Measurements from ENCODE around the gene POLA2.
"Not testable (repeated sequence)": the region's sequence is repeated elsewhere in the genome, so short reads cannot be mapped to it uniquely, and the experiment has no call there.

The POLA2 gene

DNA sequence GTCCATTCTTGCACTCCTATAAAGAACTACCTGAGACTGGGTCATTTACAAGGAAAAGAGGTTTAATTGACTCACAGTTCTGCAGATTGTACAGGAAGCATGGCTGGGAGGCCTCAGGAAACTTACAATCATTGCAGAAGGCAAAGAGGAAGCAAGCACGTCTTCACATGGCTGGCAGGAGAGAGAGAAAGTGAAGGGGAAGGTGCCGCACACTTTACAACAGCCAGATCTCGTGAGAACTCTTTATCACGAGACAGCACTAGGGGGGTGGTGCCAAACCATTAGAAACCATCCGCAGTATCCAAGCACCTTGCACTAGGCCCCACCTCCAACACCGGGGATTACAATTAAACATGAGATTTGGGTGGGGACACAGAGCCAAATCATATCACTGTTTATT lies 19.4 kb upstream of the POLA2 start:
- DNase-seq (ENCODE audit: low read depth), result no peak

DNA sequence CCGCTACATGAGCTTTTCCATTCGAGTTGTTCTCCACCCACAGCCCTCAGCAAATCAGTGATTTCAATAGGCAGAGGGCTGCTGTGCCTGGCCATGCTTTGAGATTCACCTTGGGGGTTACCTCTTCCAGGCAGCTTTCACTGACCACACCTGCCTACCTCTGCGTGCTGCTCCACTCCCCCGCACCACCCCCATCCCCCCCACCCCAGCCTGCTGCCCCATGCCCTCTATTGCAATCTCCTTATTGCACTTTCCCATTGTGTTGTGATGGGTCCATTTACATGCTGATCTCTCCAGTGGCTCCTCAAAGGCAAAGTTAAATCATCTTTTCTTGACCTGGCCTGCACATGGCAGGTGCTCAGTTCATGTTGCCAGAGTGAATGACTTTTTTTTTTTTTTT lies 18.0 kb upstream of the POLA2 start:
- no peak for DNase-seq (ENCODE audit: low read depth)

DNA sequence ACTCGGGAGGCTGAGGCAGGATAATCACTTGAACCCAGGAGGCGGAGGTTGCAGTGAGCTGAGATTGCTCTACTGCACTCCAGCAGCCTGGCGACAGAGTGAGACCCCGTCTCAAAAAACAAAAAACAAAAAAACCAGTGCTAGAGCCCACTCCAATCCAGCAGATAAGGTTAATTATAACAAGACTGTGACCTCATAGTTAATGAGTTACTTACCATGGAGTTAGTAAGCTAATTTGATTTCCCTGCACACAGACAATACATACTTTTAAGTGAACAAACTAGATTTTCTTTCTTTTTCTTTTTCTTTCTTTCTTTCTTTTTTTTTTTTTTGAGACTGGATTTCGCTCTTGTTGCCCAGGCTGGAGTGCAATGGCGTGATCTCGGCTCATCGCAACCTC lies 16.7 kb upstream of the POLA2 start:
- DNase-seq (ENCODE audit: low read depth), result not testable (repeated sequence)

DNA sequence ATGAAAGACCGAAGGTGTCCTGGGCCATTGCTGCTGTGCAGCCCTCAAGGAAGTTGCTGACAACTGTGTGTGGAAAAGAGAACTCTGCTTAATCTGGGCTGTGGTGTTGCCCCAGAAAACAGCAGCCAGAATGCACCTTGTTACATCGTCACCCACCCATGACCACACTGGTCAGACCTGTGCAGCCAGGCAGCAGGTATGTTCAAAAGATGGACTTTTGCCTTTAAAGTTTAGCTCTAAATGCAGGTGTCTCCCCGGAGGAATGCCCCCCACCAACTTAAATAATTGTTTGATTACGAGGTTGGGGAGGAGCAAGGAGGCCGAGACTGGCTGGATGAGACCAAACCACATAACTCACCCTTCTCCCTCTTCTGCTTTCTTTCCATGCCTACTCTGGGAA lies 15.3 kb upstream of the POLA2 start:
- DNase-seq (ENCODE audit: low read depth), result no peak

DNA sequence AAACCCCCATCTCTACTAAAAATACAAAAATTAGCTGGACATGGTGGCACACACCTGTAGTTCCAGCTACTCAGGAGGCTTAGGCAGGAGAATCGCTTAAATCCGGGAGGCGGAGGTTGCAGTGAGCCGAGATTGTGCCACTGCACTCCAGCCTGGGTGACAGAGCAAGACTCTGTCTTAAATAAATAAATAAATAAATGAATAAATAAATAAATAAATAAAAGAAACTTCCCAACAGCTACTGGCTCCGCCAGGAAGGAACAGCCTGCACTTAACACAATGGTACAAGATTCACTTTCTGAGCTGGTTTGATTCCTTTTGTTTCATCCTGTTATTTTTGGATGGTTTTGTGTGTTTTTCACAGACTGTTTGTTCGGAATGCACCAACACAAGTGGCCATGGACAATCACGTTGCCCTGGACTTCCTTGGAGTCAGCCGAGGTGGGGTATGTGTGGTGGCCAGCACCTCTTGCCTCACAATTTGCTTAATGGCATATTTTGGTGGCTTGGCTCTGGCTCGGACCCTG lies 13.5 kb upstream of the POLA2 start:
- DNase-seq (ENCODE audit: low read depth), result not testable (repeated sequence)

DNA sequence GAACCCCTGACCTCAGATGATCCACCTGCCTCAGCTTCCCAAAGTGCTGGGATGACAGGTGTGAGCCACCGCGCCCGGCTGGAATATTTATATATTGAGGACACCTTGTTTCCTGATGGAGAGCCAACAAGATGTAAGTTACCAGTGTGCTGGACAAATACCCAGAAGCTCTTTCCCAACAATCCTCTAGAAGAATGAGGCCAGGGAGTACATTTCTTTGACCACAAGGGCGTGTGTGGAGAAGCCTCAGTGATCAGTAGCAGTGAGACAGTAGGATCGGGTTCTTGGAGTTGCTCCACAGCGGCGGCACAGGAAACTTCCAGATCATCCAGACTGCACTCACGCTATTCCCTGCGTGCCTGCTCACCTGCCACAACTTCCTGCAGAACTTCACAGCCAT lies 10.3 kb upstream of the POLA2 start:
- no peak for DNase-seq (ENCODE audit: low read depth)

DNA sequence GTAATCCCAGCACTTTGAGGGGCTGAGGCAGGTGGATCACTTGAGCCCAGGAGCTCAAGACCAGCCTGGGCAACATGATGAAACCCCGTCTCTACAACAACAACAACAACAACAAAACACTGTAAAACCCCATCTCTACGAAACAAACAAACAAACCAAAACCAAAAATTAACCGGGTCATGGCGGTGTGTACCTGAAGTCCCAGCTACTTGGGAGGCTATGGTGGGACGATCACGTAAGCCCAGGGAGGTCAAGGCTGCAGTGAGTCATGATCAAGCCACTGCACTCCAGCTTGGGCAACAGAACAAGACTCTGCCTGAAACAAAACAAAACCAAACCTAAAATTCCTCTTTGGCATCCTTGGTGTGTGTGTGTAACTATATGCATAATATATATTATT lies 7.0 kb upstream of the POLA2 start:
- no peak for DNase-seq (ENCODE audit: low read depth)

DNA sequence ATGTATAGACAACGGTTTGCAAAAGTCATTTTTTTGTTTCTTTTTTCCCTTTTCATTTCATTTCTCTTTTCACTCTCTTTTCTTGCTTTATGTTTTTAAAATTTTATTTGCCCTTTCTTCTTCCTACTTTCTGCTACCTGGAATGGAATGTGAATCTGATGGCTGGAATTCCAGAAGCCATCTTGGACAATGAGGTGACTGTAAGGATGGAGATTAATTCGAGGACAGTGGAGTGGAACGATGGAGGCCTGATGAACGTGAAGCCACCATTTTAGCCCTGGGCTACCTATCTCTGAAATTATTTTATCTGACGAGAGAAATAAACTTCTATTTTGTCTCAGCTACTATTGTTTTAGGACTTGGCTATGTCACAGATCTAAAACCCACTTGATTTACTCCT lies 2.8 kb upstream of the POLA2 start:
- DNase-seq (ENCODE audit: low read depth), result no peak

DNA sequence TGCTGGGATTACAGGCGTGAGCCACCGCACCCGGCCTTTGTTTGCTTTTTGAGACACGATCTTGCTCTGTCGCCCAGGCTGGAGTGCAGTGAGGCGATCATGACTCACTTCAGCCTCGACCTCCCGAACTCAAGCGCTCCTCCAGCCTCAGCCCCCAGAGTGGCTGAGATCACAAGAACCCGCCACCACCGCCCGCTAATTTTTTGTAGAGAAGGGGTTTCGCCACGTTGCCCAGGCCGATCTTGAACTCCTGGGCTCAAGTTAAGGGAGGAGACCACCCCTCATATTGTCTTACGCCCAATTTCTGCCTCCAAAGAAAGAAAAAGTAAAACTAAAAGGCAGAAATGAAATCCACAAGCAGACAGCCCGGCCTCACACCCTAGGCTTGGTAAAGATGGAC lies 1.5 kb upstream of the POLA2 start:
- no peak for DNase-seq (ENCODE audit: low read depth)

DNA sequence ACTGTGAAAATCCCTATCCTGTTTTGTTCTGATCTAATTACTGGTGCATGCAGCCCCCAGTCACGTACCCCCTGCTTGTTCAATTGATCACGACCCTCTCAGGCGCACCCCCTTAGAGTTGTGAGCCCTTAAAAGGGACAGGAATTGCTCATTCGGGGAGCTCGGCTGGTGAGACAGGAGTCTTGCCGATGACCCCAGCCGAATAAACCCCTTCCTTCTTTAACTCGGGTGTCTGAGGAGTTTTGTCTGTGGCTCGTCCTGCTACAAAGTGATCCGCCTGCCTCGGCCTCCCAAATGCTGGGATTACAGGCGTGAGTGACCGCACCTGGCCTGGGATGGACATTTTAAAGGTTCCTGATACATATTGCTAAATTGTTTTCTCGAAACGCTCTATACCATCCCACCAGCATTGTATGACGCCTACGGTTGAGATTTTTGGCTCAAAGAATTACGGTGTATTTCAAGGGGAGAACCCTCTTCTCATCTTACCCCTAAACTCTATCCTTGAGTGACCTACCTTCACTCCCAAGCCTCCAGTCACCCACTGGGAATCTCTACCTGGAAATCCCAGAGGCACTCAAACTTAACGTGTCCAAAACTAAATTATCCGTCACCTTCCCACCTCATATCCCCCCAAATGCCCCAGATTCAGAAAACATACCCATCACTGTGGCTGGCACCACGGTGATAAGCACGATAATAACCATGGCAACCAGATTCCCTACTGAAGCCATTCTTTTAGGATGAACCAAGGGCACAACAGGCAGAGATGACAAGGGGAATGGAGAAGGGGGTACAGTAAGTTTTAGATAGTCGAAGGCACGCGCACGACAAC lies 789 bp upstream of the POLA2 start:
- no peak for DNase-seq (ENCODE audit: low read depth)

DNA sequence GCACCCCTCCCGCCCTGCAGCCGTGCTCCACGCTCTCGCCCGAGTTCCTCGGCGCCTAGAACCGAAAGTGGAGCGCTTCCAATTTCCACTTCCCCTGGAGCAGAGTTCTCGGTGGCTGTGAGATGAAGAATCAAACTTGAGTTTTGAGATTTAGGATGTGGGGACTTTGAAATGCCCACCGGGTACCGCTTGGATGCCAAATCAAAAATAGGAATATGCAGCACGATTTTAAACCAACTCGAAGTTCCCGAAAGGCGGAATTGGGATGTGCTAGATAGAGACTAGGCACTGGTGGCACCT lies 569 bp downstream of the POLA2 start:
- no peak for DNase-seq (ENCODE audit: low read depth)

DNA sequence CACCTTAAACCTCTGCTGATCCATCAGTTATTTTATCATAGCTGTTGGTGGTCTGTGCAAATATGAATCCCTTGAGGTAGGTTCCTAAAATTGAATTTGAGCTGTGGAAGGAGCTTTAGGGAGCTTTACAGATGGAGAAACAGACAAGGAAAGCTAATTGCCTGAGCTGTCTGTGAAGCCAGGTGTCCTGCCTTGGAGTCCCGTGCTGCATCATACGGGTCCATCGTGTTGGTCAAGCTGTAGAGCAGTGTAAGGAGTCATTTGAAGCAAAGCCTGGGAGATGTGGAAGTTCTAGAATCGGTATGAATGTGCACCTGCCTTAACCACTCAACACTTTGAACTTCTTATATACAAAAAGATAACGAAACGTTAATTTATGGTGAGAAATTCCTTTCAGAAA lies 1.0 kb downstream of the POLA2 start:
- no peak for DNase-seq (ENCODE audit: low read depth)

DNA sequence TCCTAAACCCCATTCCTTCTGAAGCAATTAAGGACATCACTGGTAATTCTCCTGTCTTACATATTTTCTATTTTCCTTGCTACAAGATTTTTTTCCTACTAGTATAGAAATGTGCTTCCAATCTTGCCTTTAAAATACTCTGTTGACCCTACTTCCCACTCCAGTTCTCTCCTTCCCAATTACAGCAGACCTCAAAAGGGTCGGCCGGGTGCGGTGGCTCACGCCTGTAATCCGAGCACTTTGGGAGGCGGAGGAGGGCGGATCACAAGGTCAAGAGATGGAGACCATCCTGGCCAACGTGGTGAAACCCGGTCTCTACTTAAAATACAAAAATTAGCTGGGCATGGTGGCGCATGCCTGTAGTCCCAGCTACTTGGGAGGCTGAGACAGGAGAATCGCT lies 3.0 kb downstream of the POLA2 start:
- not testable (repeated sequence) for DNase-seq (ENCODE audit: low read depth)

DNA sequence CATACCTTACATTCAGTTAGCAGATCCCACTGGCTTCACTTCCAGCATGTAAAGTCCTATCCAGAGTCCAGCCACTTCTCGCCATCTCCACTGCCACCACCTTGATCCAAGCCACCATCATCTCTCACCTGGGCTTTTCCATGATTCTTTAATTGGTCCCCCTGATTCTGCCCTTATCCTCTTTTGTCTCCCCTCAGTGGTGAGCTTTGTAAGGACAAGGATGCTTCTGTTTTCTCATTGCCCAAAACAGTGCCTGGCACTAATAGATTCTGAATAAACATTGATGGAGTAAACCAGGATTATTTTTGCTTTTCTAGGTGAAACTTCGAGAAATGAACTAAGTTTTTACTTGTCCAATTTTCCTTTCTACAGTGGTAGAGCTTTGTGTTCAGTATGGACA lies 4.4 kb downstream of the POLA2 start:
- no peak for DNase-seq (ENCODE audit: low read depth)

DNA sequence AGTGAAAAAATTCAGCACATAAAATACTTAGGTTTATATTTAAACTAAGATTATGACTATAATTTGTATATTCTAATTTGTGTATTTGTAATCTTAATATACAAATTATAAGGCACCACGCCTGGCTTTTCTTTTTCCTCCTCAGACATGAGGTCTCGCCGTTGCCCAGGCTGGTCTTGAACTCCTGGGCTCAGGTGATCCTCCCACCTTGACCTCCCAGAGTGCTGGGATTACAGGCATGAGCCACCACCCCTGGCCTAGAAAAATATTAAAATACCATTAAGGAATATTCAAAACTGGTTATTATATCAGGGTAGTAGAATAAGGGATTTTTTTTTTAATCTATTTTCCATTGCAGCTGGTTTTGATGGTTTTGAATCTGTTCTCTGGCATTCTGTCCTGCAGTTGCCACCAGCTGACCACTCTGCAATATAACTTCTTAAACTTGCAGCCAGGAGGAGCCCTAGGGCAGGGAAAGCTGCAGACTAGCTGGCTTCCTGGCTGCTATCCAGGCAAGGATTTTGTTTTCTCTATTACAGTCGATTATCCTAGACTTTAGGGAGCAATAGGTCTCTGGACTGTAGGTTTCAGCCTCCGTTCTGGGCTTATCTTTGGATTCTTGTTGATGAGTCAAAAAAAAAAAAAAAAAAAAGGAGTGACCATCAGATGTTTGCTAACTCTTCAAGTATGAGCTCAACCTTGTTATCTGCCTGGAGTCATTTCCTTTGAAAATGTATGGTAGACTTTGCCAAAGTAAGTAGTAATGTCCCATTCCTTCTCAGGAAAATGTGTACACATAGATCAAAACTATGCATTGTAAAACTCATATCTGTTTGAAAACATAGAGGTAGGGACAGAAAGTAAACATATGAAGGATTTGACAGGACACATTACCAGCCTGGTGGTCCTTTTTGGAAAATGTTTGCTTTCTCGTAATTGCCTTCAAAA lies 13.2 kb downstream of the POLA2 start:
- DNase-seq (ENCODE audit: low read depth), result no peak

DNA sequence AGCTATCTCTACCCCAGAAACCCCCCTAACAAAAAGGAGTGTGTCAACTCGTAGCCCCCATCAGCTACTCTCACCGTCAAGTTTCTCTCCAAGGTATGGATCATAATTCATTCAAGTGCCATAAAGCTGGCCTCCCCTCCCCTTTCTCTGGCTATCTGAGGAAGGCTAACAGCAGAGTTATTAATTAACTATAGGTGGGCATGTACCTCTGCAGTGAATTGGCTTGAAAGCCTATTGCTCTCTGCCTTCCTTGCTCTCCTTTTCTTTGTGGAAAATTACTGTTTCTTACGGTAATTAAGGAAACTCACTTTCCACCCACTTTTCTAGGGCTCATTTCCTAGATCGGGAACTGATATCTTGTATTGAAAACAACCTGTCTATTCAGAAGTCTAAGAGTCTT lies 14.1 kb downstream of the POLA2 start:
- DNase-seq (ENCODE audit: low read depth), result no peak

DNA sequence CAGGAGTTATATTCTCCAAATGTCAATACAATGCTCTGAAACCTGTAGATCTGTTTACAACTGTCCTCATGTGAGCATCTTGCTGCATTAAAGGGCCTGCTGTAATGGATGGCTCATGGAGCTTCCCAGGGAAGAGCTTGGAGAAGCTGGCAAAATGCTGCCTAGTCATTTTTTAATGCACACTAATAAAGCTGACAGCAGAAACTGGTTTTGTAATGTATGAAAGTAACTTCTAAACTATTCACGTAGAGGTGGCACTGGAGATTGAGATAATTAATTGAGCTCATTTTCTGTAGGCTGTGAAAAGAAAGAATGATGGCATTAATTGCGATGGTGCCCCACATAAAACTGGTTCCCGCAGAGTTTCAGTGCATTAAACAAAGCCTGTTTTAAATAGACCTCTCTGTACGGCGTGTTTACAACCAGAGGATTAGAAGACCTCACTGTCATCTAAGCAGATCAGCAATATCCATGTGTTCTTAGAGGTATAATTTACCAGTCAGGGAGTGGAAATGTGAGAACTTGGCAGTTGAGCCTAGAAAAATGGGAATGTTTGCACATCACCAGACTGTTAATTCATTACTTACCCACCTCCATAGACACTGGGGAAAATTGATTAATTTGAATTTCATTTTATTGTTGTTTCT lies 16.0 kb downstream of the POLA2 start:
- no peak for DNase-seq (ENCODE audit: low read depth)

DNA sequence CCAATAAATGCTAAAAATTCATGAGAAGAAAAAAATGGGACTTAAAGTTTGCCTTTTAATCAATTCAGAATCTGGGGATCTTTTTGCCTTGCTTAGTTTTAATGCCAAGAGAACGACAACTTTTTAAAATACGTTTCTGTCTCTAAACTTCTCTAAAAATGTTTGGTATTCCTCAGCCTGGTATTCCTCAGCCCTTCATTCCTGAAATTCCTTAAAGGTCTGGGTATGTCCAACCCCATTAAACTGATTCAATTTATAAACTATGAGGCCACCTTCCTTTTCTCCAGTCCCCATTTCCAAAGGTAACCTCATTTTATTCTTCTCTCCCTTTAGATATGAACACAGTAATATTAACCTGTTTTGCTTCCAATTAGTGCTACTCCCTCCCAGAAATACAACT lies 16.6 kb downstream of the POLA2 start:
- no peak for DNase-seq (ENCODE audit: low read depth)

DNA sequence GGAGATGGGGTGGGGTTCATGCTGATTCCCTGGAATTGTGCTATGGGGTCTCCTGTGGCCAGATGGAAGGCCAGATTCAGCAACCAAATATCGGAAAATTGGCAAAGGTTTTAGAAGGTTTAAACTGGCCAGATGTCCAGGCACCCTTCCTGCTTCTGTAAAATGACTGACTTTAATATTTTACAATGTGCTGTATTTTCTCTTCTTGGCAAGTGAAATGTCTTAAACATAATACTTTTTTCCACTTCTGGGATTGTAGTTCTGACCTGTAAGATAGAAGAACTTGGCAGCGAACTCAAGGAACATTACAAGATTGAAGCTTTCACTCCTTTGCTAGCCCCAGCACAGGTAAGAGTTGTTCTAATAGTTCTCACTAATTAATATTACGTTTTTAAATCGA lies 17.5 kb downstream of the POLA2 start:
- no peak for DNase-seq (ENCODE audit: low read depth)

DNA sequence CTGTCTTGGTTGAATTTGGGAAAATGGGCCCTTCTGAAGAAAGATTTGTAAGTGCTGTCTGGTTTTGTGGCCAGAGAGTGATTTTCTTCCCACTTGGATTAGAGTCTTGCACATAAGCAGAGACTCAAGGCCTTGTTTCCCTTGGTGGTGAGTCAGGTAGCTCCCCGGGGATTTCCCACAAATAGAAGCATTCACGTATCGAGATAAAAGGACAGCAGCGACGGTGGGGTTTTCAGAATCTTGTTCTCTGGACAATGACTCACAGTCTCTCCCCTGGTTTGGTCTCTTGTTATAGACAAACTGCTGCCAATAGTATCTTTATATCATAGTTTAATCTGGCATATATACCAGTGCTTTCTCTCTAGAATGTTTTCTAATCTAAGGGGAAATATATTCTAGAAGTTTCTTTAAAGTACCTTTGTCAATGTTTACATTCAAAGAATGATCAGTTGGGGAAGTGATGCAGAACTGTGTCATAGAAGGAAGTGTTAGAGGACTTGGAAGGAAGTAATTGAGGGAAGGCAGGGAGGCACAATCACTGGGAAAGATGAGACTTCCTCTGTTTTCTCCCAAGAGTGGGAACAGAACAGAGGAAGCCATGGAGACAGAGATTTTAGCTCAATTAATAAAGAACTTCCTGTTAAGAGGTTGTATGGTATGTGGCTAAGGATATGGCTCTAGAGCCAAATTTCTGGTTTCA lies 18.1 kb downstream of the POLA2 start:
- no peak for DNase-seq (ENCODE audit: low read depth)

DNA sequence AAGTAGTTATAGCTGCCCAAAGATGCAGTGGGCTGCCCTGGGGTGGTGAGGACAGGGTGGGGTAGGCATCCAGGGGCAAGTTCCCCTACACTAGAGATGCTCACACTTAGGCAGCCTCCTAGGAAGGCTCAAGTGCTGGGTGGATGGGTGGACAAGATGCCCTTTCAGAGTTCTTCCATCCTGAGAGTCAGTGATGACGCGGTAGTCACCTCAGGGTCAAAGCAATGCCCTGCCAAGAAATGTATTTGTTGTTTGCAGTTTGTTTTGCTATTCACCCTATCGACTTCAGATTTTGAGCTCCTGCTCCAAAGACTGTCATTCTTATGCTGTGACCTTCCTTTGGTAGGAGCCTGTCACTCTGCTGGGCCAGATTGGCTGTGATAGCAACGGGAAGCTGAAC lies 18.9 kb downstream of the POLA2 start:
- DNase-seq (ENCODE audit: low read depth), result no peak

DNA sequence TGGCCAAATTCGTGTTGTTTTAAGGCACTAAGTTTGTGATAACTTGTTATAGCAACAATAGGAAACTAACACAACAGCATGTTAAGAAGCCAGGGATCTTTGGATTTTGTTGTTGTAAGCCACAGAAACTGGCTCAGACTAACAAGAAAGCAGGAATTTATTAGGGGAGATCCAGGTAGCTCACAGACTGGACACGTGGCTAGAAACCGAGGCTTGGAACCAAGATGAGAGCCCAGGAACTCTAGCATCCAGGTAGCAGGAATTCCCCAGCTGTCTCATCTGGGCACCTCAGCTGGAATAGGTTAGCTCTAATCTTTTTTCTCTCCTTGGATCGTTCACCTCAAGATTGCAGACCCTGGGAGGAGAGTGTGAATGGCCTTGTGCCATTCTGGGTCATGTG lies 24.9 kb downstream of the POLA2 start:
- no peak for DNase-seq (ENCODE audit: low read depth)

Measured in stimulated activated CD8-positive, alpha-beta memory T cell treated with anti-CD3 and anti-CD28 coated beads, Interleukin-12 subunit alpha, Interleukin-12 subunit beta, amount 100 ng/mL, for 4 hours (primary cell).